BJ (cell line): Measurements from ENCODE around the gene SNX30. TPM values are rescaled to one million over a fixed set of nuclear protein-coding genes. Genes with fewer than 3 reads are reported as not detected.
"Not testable (repeated sequence)": the region's sequence is repeated elsewhere in the genome, so short reads cannot be mapped to it uniquely, and the experiment has no call there.

Experiments
- CTCF ChIA-PET: fragments of 350-600 bp; formaldehyde crosslinking; extraction: SDS; loops from one replicate; lab custom pipeline; 2021; ENCODE audit warnings: antibody characterized with exemption, inconsistent platforms; lab: Yijun Ruan, JAX
- POLR2A ChIA-PET: fragments of 300-600 bp; sonication (Branson Sonifier 250); formaldehyde crosslinking; extraction: SDS; loops from one replicate; lab custom pipeline; 2021; ENCODE audit warnings: antibody characterized with exemption; lab: Charles Lee
- DNase-seq: peaks from one replicate; pipeline ENCODE4 v3.0.0-alpha.2; 2011; ENCODE audit warnings: low read depth
- H3K27me3 ChIP-seq: 2 replicates; pipeline ENCODE4 v1.6.0; 2011; ENCODE audit warnings: low read length; ENCODE audit not compliant: control insufficient read depth, insufficient read depth
- H3K36me3 ChIP-seq: 2 replicates; pipeline ENCODE4 v1.5.1; 2011; ENCODE audit warnings: low read length; ENCODE audit not compliant: control insufficient read depth, insufficient read depth
- H3K4me3 ChIP-seq: 2 replicates; pipeline ENCODE4 v1.5.1; 2011; ENCODE audit warnings: low read depth, mild to moderate bottlenecking, control low read depth, low read length
- CTCF ChIP-seq: IDR thresholded peaks from 2 replicates; pipeline ENCODE4 v1.5.1; 2011; ENCODE audit warnings: low read depth, mild to moderate bottlenecking, control low read depth, inconsistent platforms, low read length, moderate library complexity; ENCODE audit not compliant: insufficient read depth
- polyA plus RNA-seq: library from polyadenylated mRNA; depleted of rRNA; stranded (reverse); fragments of >200 nt; gene quantifications from 2 replicates; pipeline ENCODE4 v1.2.3, GENCODE V29; 2011

The SNX30 gene
- polyA plus RNA-seq, 1 experiment: 6.1 TPM

DNA sequence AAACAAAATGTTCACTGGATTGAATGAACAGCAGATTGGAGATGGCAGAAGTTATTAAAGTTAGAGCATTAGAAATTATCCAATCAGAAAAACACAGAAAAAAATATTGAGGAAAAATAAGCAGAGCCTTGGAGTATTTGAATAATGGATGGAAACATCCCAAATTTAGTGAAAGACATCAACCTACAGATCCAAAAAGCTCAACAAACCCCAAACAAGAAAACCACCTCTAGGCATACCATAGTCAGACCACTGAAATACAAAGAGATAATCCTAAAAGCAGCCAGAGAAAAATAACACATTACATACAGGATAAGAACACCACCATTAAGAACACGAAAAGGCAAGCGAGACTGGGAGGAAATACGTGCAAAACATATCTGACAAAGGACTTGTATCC is 37.9 kb upstream of the SNX30 start:
- ChIA-PET POLR2A (interaction anchor here (0.7 kb wide), 1 partner anchor 335 kb away, joined by 3 read pairs; no protein-coding TSS in a partner anchor), CTCF (interaction anchor here (1.0 to 2.2 kb wide), 7 partner anchors 12 to 614 kb away, joined by 3 to 9 read pairs (median 5); no protein-coding TSS in a partner anchor)

DNA sequence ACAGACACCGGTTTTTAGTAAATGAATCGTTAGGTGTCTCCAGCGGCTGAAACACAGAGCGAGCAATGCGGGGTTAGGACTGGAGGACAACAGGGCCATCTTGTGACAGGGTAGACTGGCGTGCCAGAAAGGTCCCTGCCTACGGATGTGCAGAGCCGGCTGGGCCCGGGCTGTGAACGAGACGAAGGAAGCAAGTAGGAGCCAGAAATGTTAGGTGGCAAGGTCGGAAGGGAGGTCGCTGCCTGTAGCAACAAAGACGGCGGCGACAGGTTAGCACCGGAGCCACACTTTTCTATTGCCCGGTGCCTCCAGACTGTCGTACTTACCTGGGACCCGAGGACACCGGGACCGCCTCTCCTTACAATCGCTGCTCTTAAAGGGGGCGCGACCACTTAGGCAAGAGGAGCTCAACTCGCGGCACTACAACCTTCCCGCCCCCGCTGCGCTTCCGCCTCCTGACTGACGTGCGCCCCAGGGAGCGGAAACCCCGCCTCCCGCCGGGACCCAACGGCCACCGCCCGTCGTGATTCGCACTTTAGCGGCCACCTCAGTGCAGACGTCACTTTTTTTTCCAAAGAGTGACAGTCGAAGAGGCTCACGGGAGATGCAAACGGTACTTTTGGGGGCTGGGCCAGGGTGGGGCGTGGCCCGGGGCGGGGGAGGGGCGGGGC is 32.8 kb upstream of the SNX30 start, which contains the start of gene INIP:
TSS of gene INIP (minus strand) at position 457 of the 671 bp plus-strand sequence. CDS start 1,632 bp downstream, outside the sequence.
- ChIA-PET POLR2A (interaction anchor here (0.8 kb wide), 1 partner anchor 35 kb away, joined by 19 read pairs; no protein-coding TSS in a partner anchor), CTCF (interaction anchor here (0.5 to 2.5 kb wide), 8 partner anchors 15 to 358 kb away, joined by 3 to 19 read pairs (median 4); partner anchors contain the start of gene SNX30)
- peak within 1 kb of the TSS; percentile 77 for H3K4me3 ChIP-seq
- DNase-seq: peak; percentile 77
- H3K36me3 ChIP-seq: peaks cover 1% of the 10 kb centered on the region; the same call in 1 of the 2 replicates
- H3K27me3 ChIP-seq: no peaks in the 10 kb centered on the region
- 0 out of 2 replicates have a peak, but pooled peaks have one; percentile 12 for TF ChIP-seq CTCF

More for the DNA sequence above, 37.9 kb upstream of the SNX30 start:
- H3K36me3 ChIP-seq: peaks cover 2% of the 10 kb centered on the region; the same call in 1 of the 2 replicates
- H3K4me3 ChIP-seq: no peak overlapping the region
- TF ChIP-seq CTCF: no peak
- no peaks in the 10 kb centered on the region for H3K27me3 ChIP-seq
- no peak for DNase-seq

DNA sequence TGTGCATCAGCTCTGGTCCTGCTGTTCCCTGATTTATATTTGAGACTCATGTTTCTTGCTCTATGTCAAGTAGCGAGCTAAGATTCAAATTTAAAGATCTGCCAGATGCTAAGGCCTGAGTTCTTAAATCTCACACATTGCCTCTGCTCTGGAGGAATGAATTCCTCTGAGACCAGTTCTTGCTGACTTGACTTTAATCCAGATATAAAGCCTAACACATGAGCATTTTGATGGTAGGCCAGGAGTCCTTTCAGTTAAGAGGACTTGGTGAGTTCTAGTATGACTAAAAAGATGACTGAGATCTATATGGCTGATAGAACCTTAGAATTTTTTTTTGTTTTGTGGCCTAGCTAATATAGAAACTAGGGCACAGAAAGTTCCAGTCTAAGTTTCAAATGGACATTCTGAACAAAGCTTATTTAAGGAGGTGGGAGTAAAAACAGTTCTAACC is 31.3 kb upstream of the SNX30 start:
- ChIA-PET CTCF (interaction anchor here (0.8 to 2.5 kb wide), 8 partner anchors 14 to 184 kb away, joined by 3 to 19 read pairs (median 4); no protein-coding TSS in a partner anchor), POLR2A (interaction anchor here (0.8 kb wide), 1 partner anchor 70 kb away, joined by 5 read pairs; no protein-coding TSS in a partner anchor)
- no peaks in the 10 kb centered on the region for H3K36me3 ChIP-seq
- H3K4me3 ChIP-seq: no peak overlapping the region
- no peak for TF ChIP-seq CTCF
- no peak for DNase-seq
- H3K27me3 ChIP-seq: no peaks in the 10 kb centered on the region

DNA sequence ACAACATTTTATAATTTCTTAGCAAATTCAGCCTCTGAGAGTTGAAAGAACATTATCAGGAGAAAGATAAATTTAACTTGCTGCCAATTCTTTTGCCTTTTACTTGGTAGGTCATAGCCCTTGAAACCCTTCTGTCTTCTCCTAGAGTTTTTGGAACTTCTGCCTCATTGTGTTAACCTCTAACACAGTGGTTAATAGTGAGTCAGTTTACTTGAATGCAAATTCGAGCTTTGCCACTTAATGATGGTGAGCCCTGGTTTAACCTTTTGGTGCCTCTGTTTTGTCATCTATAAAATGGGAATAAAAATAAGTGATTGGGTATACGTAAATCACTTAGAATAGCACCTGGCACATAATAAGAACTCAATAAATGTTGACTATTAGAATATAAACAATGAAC is 30.9 kb upstream of the SNX30 start:
- no peak for DNase-seq
- ChIA-PET POLR2A (no interaction called here), CTCF (interaction anchor here (0.8 to 2.7 kb wide), 4 partner anchors 14 to 183 kb away, joined by 4 to 19 read pairs (median 6); no protein-coding TSS in a partner anchor)
- no peak overlapping the region for H3K4me3 ChIP-seq
- H3K27me3 ChIP-seq: no peaks in the 10 kb centered on the region
- H3K36me3 ChIP-seq: no peaks in the 10 kb centered on the region
- TF ChIP-seq CTCF: no peak

DNA sequence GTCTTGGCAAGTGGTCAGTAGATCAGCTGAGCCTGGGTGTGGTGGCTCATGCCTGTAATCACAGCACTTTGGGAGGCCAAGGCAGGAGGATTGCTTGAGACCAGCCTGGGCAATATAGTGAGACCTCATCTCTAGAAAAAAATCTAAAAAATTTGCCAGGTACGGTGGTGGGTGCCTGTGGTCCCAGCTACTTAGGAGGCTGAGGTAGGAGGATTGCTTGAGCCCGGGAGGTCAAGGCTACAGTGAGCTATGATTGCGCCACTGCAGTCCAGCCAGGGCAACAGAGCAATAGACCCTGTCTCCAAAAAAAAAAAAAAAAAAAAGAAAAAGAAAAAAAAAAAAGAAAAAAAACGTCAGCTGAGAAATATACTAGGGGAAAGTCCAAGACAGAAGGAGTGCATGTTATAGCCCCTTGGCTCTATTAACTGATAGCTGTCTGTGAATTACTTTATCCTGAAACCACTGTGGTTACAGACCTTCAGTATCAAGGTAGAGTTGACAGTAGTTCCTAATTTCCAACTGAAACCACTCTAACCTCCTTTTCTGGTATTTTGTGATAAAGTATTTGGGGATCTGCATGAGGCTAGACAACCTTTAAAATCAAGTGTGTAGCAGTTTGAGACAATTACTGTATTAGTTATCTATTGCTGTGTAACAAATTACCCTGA is 30.3 kb upstream of the SNX30 start:
- no peak for DNase-seq
- Histone ChIP-seq H3K36me3 (no peaks in the 10 kb centered on the region), H3K4me3 (no peak overlapping the region), H3K27me3 (no peaks in the 10 kb centered on the region)
- ChIA-PET CTCF (interaction anchor here (2.5 to 2.7 kb wide), 2 partner anchors 18 to 100 kb away, joined by 8 to 19 read pairs; no protein-coding TSS in a partner anchor), POLR2A (no interaction called here)
- TF ChIP-seq CTCF: no peak

- DNase-seq, H3K36me3 ChIP-seq, H3K27me3 ChIP-seq, POLR2A ChIA-PET, H3K4me3 ChIP-seq: not testable (repeated sequence)
- CTCF ChIA-PET: interaction anchor here (0.7 to 1.5 kb wide), 3 partner anchors 70 to 180 kb away, joined by 4 to 5 read pairs (median 4); no protein-coding TSS in a partner anchor
These were observed 27.8 kb upstream of the SNX30 start for GRCh38 chr9:112722749-112723148.
